ENCODE data around the gene PVR. TPM values are rescaled to one million over a fixed set of nuclear protein-coding genes. Genes with fewer than 3 reads are reported as not detected.

The PVR gene
- total and polyA plus RNA-seq, 10 of the 15 experiments (the other 5 are each of a cell fraction or from before 2014, with no cell fraction given), result 0.07 to 4.0 (median 1.9) TPM

- no peak overlapping the region for H2AFZ ChIP-seq (ENCODE audit: control insufficient read depth, low read depth, low read length)
- H3K27ac ChIP-seq (ENCODE audit: control insufficient read depth, insufficient read depth), result no peak overlapping the region
- no peak overlapping the region for H3K9ac ChIP-seq (ENCODE audit: control insufficient read depth, insufficient read depth, low read length)
- POLR2A ChIA-PET, result no interaction called here
- ATAC-seq, result no peak
- no peak overlapping the region for H3K4me3 ChIP-seq
- no peaks in the 10 kb centered on the region for H3K36me3 ChIP-seq (ENCODE audit: control insufficient read depth in 2 of 2, insufficient read depth in 2 of 2, low read length in 1 of 2)
- no peaks in the 10 kb centered on the region for H3K9me3 ChIP-seq (replicated peaks; ENCODE audit: control insufficient read depth, insufficient read depth, low read length)
- in situ Hi-C loops (cut with MboI) (no loop called here), intact Hi-C loops (cut with micrococcal nuclease; ENCODE audit: unreplicated experiment) (no loop called here)
- no peak for DNase-seq (ENCODE audit: low read depth, low spot score)
- H4K20me1 ChIP-seq (ENCODE audit: control insufficient read depth, insufficient read depth), result no peaks in the 10 kb centered on the region
- H3K4me2 ChIP-seq (ENCODE audit: control insufficient read depth, insufficient read depth), result no peak overlapping the region
- RAD21 ChIA-PET (ENCODE audit: unreplicated experiment), result no interaction called here
- H3K4me1 ChIP-seq (ENCODE audit: control insufficient read depth, insufficient read depth, low read length), result no peaks in the 10 kb centered on the region; the same call in 1 of the 2 replicates
- no peak for TF ChIP-seq ELK1 (IDR thresholded peaks at IDR 0.05; ENCODE audit: low read depth, low read length)
- TF ChIP-seq BMI1 (IDR thresholded peaks at IDR 0.05; ENCODE audit: borderline replicate concordance), result no peak
- SMC1A ChIA-PET (ENCODE audit: uncharacterized antibody, unreplicated experiment), result no interaction called here
- CTCF ChIA-PET, result no interaction called here
- 70% methylated on average over 20 of the region's 20 CpGs for WGBS (ENCODE audit: insufficient coverage, insufficient replicate concordance, low lambda C conversion rate, missing lambda C conversion rate)
- no peaks in the 10 kb centered on the region for H3K79me2 ChIP-seq (ENCODE audit: control insufficient read depth, insufficient read depth, low read length)
- FAIRE-seq, result no peak
- H3K27me3 ChIP-seq (replicated peaks in 1 of 2; ENCODE audit: control insufficient read depth in 2 of 2, insufficient read depth in 2 of 2, low read length in 1 of 2), result no peaks in the 10 kb centered on the region
- BruUV-seq (replicated peaks), result no TSS peak
Measured at GRCh38 chr19:44707794-44708193, 64.1 kb downstream of the PVR start.

- Histone ChIP-seq H3K4me3 (no peak overlapping the region), H3K4me2 (ENCODE audit: control insufficient read depth, insufficient read depth) (no peak overlapping the region), H3K9me3 (replicated peaks; ENCODE audit: control insufficient read depth, insufficient read depth, low read length) (no peaks in the 10 kb centered on the region), H4K20me1 (ENCODE audit: control insufficient read depth, insufficient read depth) (no peaks in the 10 kb centered on the region), H3K79me2 (ENCODE audit: control insufficient read depth, insufficient read depth, low read length) (no peaks in the 10 kb centered on the region), H3K27me3 (replicated peaks in 1 of 2; ENCODE audit: control insufficient read depth in 2 of 2, insufficient read depth in 2 of 2, low read length in 1 of 2) (no peaks in the 10 kb centered on the region), H3K9ac (ENCODE audit: control insufficient read depth, insufficient read depth, low read length) (no peak overlapping the region), H3K36me3 (ENCODE audit: control insufficient read depth in 2 of 2, insufficient read depth in 2 of 2, low read length in 1 of 2) (no peaks in the 10 kb centered on the region), H2AFZ (ENCODE audit: control insufficient read depth, low read depth, low read length) (no peak overlapping the region), H3K4me1 (ENCODE audit: control insufficient read depth, insufficient read depth, low read length) (no peaks in the 10 kb centered on the region; the same call in 1 of the 2 replicates), H3K27ac (ENCODE audit: control insufficient read depth, insufficient read depth) (no peak overlapping the region)
- WGBS (ENCODE audit: insufficient coverage, insufficient replicate concordance, low lambda C conversion rate, missing lambda C conversion rate), result 23% methylated on average over 5 of the region's 5 CpGs
- in situ Hi-C loops (cut with MboI), result no loop called here
- ChIA-PET CTCF (interaction anchor here (0.7 to 1.2 kb wide), 3 partner anchors 15 to 428 kb away, joined by 3 to 8 read pairs (median 3); no protein-coding TSS in a partner anchor), SMC1A (ENCODE audit: uncharacterized antibody, unreplicated experiment) (interaction anchor here (1.1 to 1.2 kb wide), 2 partner anchors 15 to 18 kb away, joined by 3 to 4 read pairs; no protein-coding TSS in a partner anchor), POLR2A (no interaction called here), RAD21 (ENCODE audit: unreplicated experiment) (no interaction called here)
- FAIRE-seq (no peak), DNase-seq (ENCODE audit: low read depth, low spot score) (no peak), ATAC-seq (no peak)
- no TSS peak for BruUV-seq (replicated peaks)
- intact Hi-C loops (cut with micrococcal nuclease; ENCODE audit: unreplicated experiment), result no loop called here
- TF ChIP-seq RFX5 (IDR thresholded peaks at IDR 0.05; ENCODE audit: low read depth, low read length) (no peak), POLR2A (IDR thresholded peaks at IDR 0.05; ENCODE audit: low read depth, low read length) (no peak), DPF2 (IDR thresholded peaks at IDR 0.05) (no peak), POLR2AphosphoS5 (IDR thresholded peaks at IDR 0.05; ENCODE audit: low read length) (no peak), CEBPB (IDR thresholded peaks at IDR 0.05; ENCODE audit: borderline replicate concordance in 1 of 2, low read depth in 2 of 2, low read length in 2 of 2) (no peak), E2F8 (IDR thresholded peaks at IDR 0.05; ENCODE audit: low read depth, partially characterized antibody) (no peak), MTA3 (IDR thresholded peaks at IDR 0.05; ENCODE audit: borderline replicate concordance, low read length) (no peak), ESRRA (IDR thresholded peaks at IDR 0.05; ENCODE audit: low read length) (no peak), ZNF592 (IDR thresholded peaks at IDR 0.05) (no peak)
Measured at GRCh38 chr19:44708940-44709339, 65.2 kb downstream of the PVR start.
